SK-N-SH (cell line): ENCODE measurements around the gene TCEAL9. TPM values are rescaled to one million over a fixed set of nuclear protein-coding genes. Genes with fewer than 3 reads are reported as not detected.

Source experiments
- CTCF ChIA-PET: fragments of 300-600, 350-600 bp; formaldehyde crosslinking; extraction: SDS; loops from one replicate; lab custom pipeline; 2021; lab: Yijun Ruan, JAX
- POLR2A ChIA-PET: fragments of 350-600 bp; sonication (Branson Sonifier 250); formaldehyde crosslinking; extraction: SDS; loops from one replicate; lab custom pipeline; 2020; ENCODE audit warnings: antibody characterized with exemption, inconsistent platforms; lab: Yijun Ruan, JAX
- DNase-seq: peaks from one replicate; pipeline ENCODE4 v3.0.0; 2012
- H2AFZ ChIP-seq: fragments of 200-600 bp; sonication (generic); 2 replicates; pipeline ENCODE4 v1.8.1; 2016; ENCODE audit warnings: antibody characterized with exemption, mild to moderate bottlenecking, low read depth
- H3F3A ChIP-seq: fragments of 200-600 bp; sonication (generic); replicated peaks from 2 replicates; pipeline ENCODE3; 2016; ENCODE audit warnings: antibody characterized with exemption, mild to moderate bottlenecking; ENCODE audit not compliant: insufficient read depth
- H3K27ac ChIP-seq, 2 experiments: fragments of 200-500 bp in 1 of 2; fragments of 200-600 bp in 1 of 2; sonication (Bioruptor generic) in 1 of 2; sonication (generic), shearing (Covaris generic) in 1 of 2; 2 replicates each; pipeline versions ENCODE4 v1.5.1 to v1.6.1; 2014 to 2016; ENCODE audit warnings: low read depth in 2 of 2, inconsistent platforms in 1 of 2, low read length in 1 of 2, mild to moderate bottlenecking in 1 of 2, mixed read lengths in 1 of 2
- H3K27me3 ChIP-seq: fragments of 200-600 bp; sonication (generic), shearing (Covaris generic); 2 replicates; pipeline ENCODE4 v1.6.1; 2016; ENCODE audit warnings: mixed run types; ENCODE audit not compliant: insufficient read depth
- H3K36me3 ChIP-seq, 2 experiments: fragments of 200-500 bp in 1 of 2; fragments of 200-600 bp in 1 of 2; sonication (Bioruptor generic) in 1 of 2; sonication (generic) in 1 of 2; replicated peaks in 1 of 2; 2 replicates each; pipeline versions ENCODE3 to v1.5.1; 2014 to 2016; ENCODE audit warnings: low read length in 1 of 2, mild to moderate bottlenecking in 1 of 2; ENCODE audit not compliant: insufficient read depth in 2 of 2, control insufficient read depth in 1 of 2
- H3K4me1 ChIP-seq, 2 experiments: fragments of 200-500 bp in 1 of 2; fragments of 200-600 bp in 1 of 2; sonication (Bioruptor generic) in 1 of 2; sonication (generic), shearing (Covaris generic) in 1 of 2; 2 replicates each; pipeline versions ENCODE4 v1.5.1 to v1.6.1; 2014 to 2016; ENCODE audit warnings: low read depth in 1 of 2, low read length in 1 of 2, mixed run types in 1 of 2; ENCODE audit not compliant: insufficient read depth in 2 of 2, control insufficient read depth in 1 of 2
- H3K4me2 ChIP-seq: fragments of 200-600 bp; sonication (generic), shearing (Covaris generic); 2 replicates; pipeline ENCODE4 v1.6.1; 2017; ENCODE audit warnings: mixed run types
- H3K4me3 ChIP-seq, 2 experiments: fragments of 200-500 bp in 1 of 2; fragments of 200-600 bp in 1 of 2; sonication (Bioruptor generic) in 1 of 2; sonication (generic), shearing (Covaris generic) in 1 of 2; 2 replicates each; pipeline versions ENCODE4 v1.5.1 to v1.8.1; 2014 to 2016; ENCODE audit warnings: low read depth in 2 of 2, inconsistent platforms in 1 of 2, low read length in 1 of 2, mild to moderate bottlenecking in 1 of 2, mixed read lengths in 1 of 2, moderate library complexity in 1 of 2
- H3K79me2 ChIP-seq: fragments of 200-600 bp; sonication (generic); 2 replicates; pipeline ENCODE4 v1.8.1; 2017; ENCODE audit warnings: mild to moderate bottlenecking; ENCODE audit not compliant: insufficient read depth
- H3K9ac ChIP-seq: fragments of 200-600 bp; sonication (generic); 2 replicates; pipeline ENCODE4 v1.6.1; 2017; ENCODE audit warnings: mixed run types
- H3K9me2 ChIP-seq: fragments of 200-600 bp; sonication (generic); 2 replicates; pipeline ENCODE4 v1.6.1; 2017; ENCODE audit warnings: mixed run types
- H3K9me3 ChIP-seq: fragments of 200-600 bp; sonication (generic); 2 replicates; pipeline ENCODE4 v1.6.1; 2017; ENCODE audit warnings: mixed run types, mild to moderate bottlenecking, moderate library complexity
- H4K20me1 ChIP-seq: fragments of 200-600 bp; sonication (generic); 2 replicates; pipeline ENCODE4 v1.6.1; 2017; ENCODE audit warnings: mild to moderate bottlenecking, mixed run types; ENCODE audit not compliant: insufficient read depth
- CHD2 ChIP-seq: fragments of 150-350 bp; IDR thresholded peaks from 2 replicates; pipeline ENCODE4 v1.6.1; 2018; ENCODE audit warnings: low read length; ENCODE audit not compliant: partially characterized antibody
- ELF1 ChIP-seq: IDR thresholded peaks from 2 replicates; pipeline ENCODE4 v1.4.0; 2012
- EP300 ChIP-seq, 2 experiments: IDR thresholded peaks; 2 replicates each; pipeline versions ENCODE4 v1.4.0 to v1.6.1; 2012; ENCODE audit warnings: borderline replicate concordance in 1 of 2, low read depth in 1 of 2, low read length in 1 of 2
- EZH2phosphoT487 ChIP-seq: fragments of 200-600 bp; sonication (generic); IDR thresholded peaks from 2 replicates; pipeline ENCODE4 v1.6.1; 2017; ENCODE audit warnings: low read depth, mixed run types, mild to moderate bottlenecking, antibody characterized with exemption, moderate library complexity, borderline replicate concordance
- FOSL2 ChIP-seq: IDR thresholded peaks from 2 replicates; pipeline ENCODE4 v1.4.0; 2012; ENCODE audit warnings: low read depth, mild to moderate bottlenecking, moderate library complexity, borderline replicate concordance
- FOXJ3 ChIP-seq: sonication (generic); formaldehyde crosslinking; IDR thresholded peaks from 2 replicates; pipeline ENCODE4 v1.5.1; 2020; ENCODE audit warnings: mild to moderate bottlenecking, missing genetic modification reagents
- FOXM1 ChIP-seq: IDR thresholded peaks from 2 replicates; pipeline ENCODE4 v1.4.0; 2012; ENCODE audit warnings: low read depth, mild to moderate bottlenecking
- GABPA ChIP-seq: IDR thresholded peaks from 2 replicates; pipeline ENCODE4 v1.4.0; 2012; ENCODE audit warnings: low read depth, mild to moderate bottlenecking
- GATA2 ChIP-seq: sonication (generic); formaldehyde crosslinking; IDR thresholded peaks from 2 replicates; pipeline ENCODE4 v1.5.0; 2020; ENCODE audit warnings: mild to moderate bottlenecking, missing genetic modification reagents
- JUND ChIP-seq: IDR thresholded peaks from 2 replicates; pipeline ENCODE4 v1.4.0; 2012
- MEF2A ChIP-seq: IDR thresholded peaks from 2 replicates; pipeline ENCODE4 v1.4.0; 2012; ENCODE audit warnings: low read depth, borderline replicate concordance
- NRF1 ChIP-seq: IDR thresholded peaks from 2 replicates; pipeline ENCODE4 v1.6.1; 2012; ENCODE audit warnings: low read depth, mild to moderate bottlenecking, low read length
- POLR2AphosphoS5 ChIP-seq: IDR thresholded peaks from 2 replicates; pipeline ENCODE4 v1.6.1; 2012; ENCODE audit warnings: low read depth, low read length
- RFX5 ChIP-seq: IDR thresholded peaks from 2 replicates; pipeline ENCODE4 v1.6.1; 2012; ENCODE audit warnings: mild to moderate bottlenecking, improper control_type of control experiment, low read length
- RXRA ChIP-seq: IDR thresholded peaks from 2 replicates; pipeline ENCODE4 v1.4.0; 2012; ENCODE audit warnings: low read depth, mild to moderate bottlenecking, borderline replicate concordance
- SMC3 ChIP-seq: IDR thresholded peaks from 2 replicates; pipeline ENCODE4 v1.6.1; 2012; ENCODE audit warnings: low read depth, low read length, improper control_type of control experiment
- TCF12 ChIP-seq: IDR thresholded peaks from 2 replicates; pipeline ENCODE4 v1.4.0; 2012
- WGBS: methylation state at CpG from one replicate; pipeline ENCODE4 v1.1.6; 2017; ENCODE audit warnings: low lambda C conversion rate; 5-methylcytosine and 5-hydroxymethylcytosine counted together
- polyA plus RNA-seq, 3 experiments: library from polyadenylated mRNA; depleted of rRNA; stranded (reverse); fragments of >200 nt; gene quantifications; 2 replicates each; pipeline ENCODE4 v1.2.3, GENCODE V29; 2012
- TF ChIP-seq, protein P1 (sequence below): IDR thresholded peaks from 2 replicates; pipeline ENCODE4 v1.6.1; 2012; ENCODE audit warnings: mild to moderate bottlenecking, low read depth, low read length, moderate library complexity
- TF ChIP-seq, protein P2 (sequence below): fragments of 150-350 bp; IDR thresholded peaks from 2 replicates; pipeline ENCODE4 v1.6.1; 2017; ENCODE audit warnings: antibody characterized with exemption, low read length, low read depth, borderline replicate concordance
- TF ChIP-seq, protein P3 (sequence below): IDR thresholded peaks from 2 replicates; pipeline ENCODE4; 2012
- TF ChIP-seq, protein P4 (sequence below): IDR thresholded peaks from 2 replicates; pipeline ENCODE4 v1.4.0; 2012; ENCODE audit warnings: low read depth, borderline replicate concordance
- TF ChIP-seq, protein P5 (sequence below): fragments of 200-600 bp; sonication (generic); IDR thresholded peaks from 2 replicates; pipeline ENCODE4 v1.6.1; 2017; ENCODE audit warnings: antibody characterized with exemption, mild to moderate bottlenecking, moderate library complexity

The TCEAL9 gene
- polyA plus RNA-seq, 1 of the 3 experiments (the other 2 are of a cell fraction) = 27.7 TPM

GRCh38 chrX:103360916-103361315 is 4.6 kb downstream of the TCEAL9 start (continued):
- TF ChIP-seq, protein P1, sequence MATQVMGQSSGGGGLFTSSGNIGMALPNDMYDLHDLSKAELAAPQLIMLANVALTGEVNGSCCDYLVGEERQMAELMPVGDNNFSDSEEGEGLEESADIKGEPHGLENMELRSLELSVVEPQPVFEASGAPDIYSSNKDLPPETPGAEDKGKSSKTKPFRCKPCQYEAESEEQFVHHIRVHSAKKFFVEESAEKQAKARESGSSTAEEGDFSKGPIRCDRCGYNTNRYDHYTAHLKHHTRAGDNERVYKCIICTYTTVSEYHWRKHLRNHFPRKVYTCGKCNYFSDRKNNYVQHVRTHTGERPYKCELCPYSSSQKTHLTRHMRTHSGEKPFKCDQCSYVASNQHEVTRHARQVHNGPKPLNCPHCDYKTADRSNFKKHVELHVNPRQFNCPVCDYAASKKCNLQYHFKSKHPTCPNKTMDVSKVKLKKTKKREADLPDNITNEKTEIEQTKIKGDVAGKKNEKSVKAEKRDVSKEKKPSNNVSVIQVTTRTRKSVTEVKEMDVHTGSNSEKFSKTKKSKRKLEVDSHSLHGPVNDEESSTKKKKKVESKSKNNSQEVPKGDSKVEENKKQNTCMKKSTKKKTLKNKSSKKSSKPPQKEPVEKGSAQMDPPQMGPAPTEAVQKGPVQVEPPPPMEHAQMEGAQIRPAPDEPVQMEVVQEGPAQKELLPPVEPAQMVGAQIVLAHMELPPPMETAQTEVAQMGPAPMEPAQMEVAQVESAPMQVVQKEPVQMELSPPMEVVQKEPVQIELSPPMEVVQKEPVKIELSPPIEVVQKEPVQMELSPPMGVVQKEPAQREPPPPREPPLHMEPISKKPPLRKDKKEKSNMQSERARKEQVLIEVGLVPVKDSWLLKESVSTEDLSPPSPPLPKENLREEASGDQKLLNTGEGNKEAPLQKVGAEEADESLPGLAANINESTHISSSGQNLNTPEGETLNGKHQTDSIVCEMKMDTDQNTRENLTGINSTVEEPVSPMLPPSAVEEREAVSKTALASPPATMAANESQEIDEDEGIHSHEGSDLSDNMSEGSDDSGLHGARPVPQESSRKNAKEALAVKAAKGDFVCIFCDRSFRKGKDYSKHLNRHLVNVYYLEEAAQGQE = no peak
- TF ChIP-seq NRF1 = no peak
- TF ChIP-seq, protein P2, sequence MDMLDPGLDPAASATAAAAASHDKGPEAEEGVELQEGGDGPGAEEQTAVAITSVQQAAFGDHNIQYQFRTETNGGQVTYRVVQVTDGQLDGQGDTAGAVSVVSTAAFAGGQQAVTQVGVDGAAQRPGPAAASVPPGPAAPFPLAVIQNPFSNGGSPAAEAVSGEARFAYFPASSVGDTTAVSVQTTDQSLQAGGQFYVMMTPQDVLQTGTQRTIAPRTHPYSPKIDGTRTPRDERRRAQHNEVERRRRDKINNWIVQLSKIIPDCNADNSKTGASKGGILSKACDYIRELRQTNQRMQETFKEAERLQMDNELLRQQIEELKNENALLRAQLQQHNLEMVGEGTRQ = no peak

DNA sequence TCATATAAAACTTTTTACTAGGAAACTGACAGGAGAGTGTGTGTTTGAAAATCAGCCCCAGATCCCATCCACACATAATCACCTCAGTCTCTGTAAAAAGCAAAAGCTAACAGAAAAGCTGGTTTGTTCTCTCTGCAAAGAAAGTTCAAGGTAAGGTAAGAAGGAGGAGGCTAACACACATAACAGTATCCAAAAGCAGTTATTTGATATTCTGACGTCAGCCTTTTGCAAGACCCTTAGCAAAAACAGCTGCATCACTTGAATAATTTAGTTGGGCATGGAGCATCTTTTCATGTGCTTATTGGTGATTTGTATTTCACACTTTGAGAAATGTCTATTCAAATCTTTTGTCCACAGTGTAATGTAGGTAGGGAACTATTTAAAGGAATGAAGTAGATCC is 5.5 kb downstream of the TCEAL9 start:
- Histone ChIP-seq H3K9me3 (no peaks in the 10 kb centered on the region), H3F3A (no peaks in the 10 kb centered on the region), H3K27ac (no peak overlapping the region), H3K9ac (no peak overlapping the region), H3K4me1 (peaks cover 0 to 3% of the 10 kb centered on the region in 2 experiments; a peak in 2 of 4 replicates), H3K4me3 (no peak overlapping the region), H4K20me1 (no peaks in the 10 kb centered on the region), H2AFZ (no peak overlapping the region), H3K27me3 (no peaks in the 10 kb centered on the region), H3K36me3 (peaks cover 7 to 9% of the 10 kb centered on the region in 2 experiments), H3K9me2 (no peaks in the 10 kb centered on the region), H3K4me2 (no peak overlapping the region), H3K79me2 (peaks cover 16% of the 10 kb centered on the region)
- TF ChIP-seq CHD2 (no peak), MEF2A (no peak), JUND (no peak), RFX5 (no peak), EZH2phosphoT487 (no peak), TCF12 (no peak), EP300 (IDR thresholded peaks at IDR 0.05; ENCODE audit: borderline replicate concordance in 1 of 2, low read depth in 1 of 2, low read length in 1 of 2) (no peak), FOSL2 (no peak), ELF1 (no peak), SMC3 (no peak), FOXM1 (no peak), GATA2 (CRISPR knock-in tag) (no peak), RXRA (no peak), POLR2AphosphoS5 (no peak), GABPA (no peak), FOXJ3 (no peak)
- TF ChIP-seq, protein P3, sequence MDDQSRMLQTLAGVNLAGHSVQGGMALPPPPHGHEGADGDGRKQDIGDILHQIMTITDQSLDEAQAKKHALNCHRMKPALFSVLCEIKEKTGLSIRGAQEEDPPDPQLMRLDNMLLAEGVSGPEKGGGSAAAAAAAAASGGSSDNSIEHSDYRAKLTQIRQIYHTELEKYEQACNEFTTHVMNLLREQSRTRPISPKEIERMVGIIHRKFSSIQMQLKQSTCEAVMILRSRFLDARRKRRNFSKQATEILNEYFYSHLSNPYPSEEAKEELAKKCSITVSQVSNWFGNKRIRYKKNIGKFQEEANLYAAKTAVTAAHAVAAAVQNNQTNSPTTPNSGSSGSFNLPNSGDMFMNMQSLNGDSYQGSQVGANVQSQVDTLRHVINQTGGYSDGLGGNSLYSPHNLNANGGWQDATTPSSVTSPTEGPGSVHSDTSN = no peak
- TF ChIP-seq, protein P4, sequence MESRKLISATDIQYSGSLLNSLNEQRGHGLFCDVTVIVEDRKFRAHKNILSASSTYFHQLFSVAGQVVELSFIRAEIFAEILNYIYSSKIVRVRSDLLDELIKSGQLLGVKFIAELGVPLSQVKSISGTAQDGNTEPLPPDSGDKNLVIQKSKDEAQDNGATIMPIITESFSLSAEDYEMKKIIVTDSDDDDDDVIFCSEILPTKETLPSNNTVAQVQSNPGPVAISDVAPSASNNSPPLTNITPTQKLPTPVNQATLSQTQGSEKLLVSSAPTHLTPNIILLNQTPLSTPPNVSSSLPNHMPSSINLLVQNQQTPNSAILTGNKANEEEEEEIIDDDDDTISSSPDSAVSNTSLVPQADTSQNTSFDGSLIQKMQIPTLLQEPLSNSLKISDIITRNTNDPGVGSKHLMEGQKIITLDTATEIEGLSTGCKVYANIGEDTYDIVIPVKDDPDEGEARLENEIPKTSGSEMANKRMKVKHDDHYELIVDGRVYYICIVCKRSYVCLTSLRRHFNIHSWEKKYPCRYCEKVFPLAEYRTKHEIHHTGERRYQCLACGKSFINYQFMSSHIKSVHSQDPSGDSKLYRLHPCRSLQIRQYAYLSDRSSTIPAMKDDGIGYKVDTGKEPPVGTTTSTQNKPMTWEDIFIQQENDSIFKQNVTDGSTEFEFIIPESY = no peak
- TF ChIP-seq, protein P5, sequence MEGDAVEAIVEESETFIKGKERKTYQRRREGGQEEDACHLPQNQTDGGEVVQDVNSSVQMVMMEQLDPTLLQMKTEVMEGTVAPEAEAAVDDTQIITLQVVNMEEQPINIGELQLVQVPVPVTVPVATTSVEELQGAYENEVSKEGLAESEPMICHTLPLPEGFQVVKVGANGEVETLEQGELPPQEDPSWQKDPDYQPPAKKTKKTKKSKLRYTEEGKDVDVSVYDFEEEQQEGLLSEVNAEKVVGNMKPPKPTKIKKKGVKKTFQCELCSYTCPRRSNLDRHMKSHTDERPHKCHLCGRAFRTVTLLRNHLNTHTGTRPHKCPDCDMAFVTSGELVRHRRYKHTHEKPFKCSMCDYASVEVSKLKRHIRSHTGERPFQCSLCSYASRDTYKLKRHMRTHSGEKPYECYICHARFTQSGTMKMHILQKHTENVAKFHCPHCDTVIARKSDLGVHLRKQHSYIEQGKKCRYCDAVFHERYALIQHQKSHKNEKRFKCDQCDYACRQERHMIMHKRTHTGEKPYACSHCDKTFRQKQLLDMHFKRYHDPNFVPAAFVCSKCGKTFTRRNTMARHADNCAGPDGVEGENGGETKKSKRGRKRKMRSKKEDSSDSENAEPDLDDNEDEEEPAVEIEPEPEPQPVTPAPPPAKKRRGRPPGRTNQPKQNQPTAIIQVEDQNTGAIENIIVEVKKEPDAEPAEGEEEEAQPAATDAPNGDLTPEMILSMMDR = no peak
- CTCF ChIA-PET = no interaction called here
- POLR2A ChIA-PET = no interaction called here
- 36% methylated on average over 1 of the region's 1 CpG for WGBS
- no peak for DNase-seq
